Neural progenitor cell (in vitro differentiated cells): ENCODE results near the gene IER5. TPM values are rescaled to one million over a fixed set of nuclear protein-coding genes. Genes with fewer than 3 reads are reported as not detected.
A peak's percentile ranks its signal among the peaks of the same experiment; 100 is the strongest.

Source experiments
- DNase-seq: peaks from one replicate; pipeline ENCODE4 v3.0.0-alpha.2; 2016; ENCODE audit warnings: low spot score
- H2AFZ ChIP-seq: fragments of 200-600 bp; sonication (generic); replicated peaks from 2 replicates; pipeline ENCODE4 v1.6.1; 2016; ENCODE audit warnings: antibody characterized with exemption
- H3F3A ChIP-seq: fragments of 200-600 bp; sonication (generic); 2 replicates; pipeline ENCODE4 v1.6.1; 2016; ENCODE audit warnings: antibody characterized with exemption, low read depth
- H3K27ac ChIP-seq: fragments of 200-600 bp; sonication (generic); 2 replicates; pipeline ENCODE4 v1.5.1; 2016; ENCODE audit warnings: mild to moderate bottlenecking
- H3K27me3 ChIP-seq: fragments of 200-600 bp; sonication (generic); 2 replicates; pipeline ENCODE4 v1.6.1; 2016; ENCODE audit warnings: mild to moderate bottlenecking, moderate library complexity
- H3K36me3 ChIP-seq: fragments of 200-600 bp; sonication (generic); 2 replicates; pipeline ENCODE4 v1.5.1; 2016
- H3K4me1 ChIP-seq: fragments of 200-600 bp; sonication (generic); 2 replicates; pipeline ENCODE4 v1.6.1; 2016; ENCODE audit warnings: mixed run types
- H3K4me2 ChIP-seq: fragments of 200-600 bp; sonication (generic); 2 replicates; pipeline ENCODE4 v1.6.1; 2016
- H3K4me3 ChIP-seq: fragments of 200-600 bp; sonication (generic); 2 replicates; pipeline ENCODE4 v1.5.1; 2016
- H3K79me2 ChIP-seq: fragments of 200-600 bp; sonication (generic); 2 replicates; pipeline ENCODE4 v1.6.1; 2016; ENCODE audit warnings: low read depth
- H3K9ac ChIP-seq: fragments of 200-600 bp; sonication (generic); 2 replicates; pipeline ENCODE4 v1.6.1; 2016
- H3K9me3 ChIP-seq: fragments of 200-600 bp; sonication (generic); 2 replicates; pipeline ENCODE4 v1.5.1; 2016; ENCODE audit warnings: low read depth
- H4K20me1 ChIP-seq: fragments of 200-600 bp; sonication (generic); 2 replicates; pipeline ENCODE4 v1.6.1; 2016; ENCODE audit warnings: low read depth
- H3K27ac Mint-ChIP-seq: 3 replicates; pipeline ENCODE4 v1.8.0; 2021; ENCODE audit warnings: mixed read lengths
- H3K27me3 Mint-ChIP-seq: 2 replicates; pipeline ENCODE4 v1.8.0; 2022; ENCODE audit warnings: low read depth, mild to moderate bottlenecking, inconsistent platforms, moderate library complexity, mixed read lengths; ENCODE audit not compliant: insufficient read depth
- H3K36me3 Mint-ChIP-seq: 3 replicates; pipeline ENCODE4 v1.8.0; 2021; ENCODE audit warnings: mixed read lengths
- H3K4me1 Mint-ChIP-seq: 3 replicates; pipeline ENCODE4 v1.8.0; 2021; ENCODE audit warnings: mixed read lengths
- H3K4me3 Mint-ChIP-seq: 3 replicates; pipeline ENCODE4 v1.8.0; 2021; ENCODE audit warnings: mild to moderate bottlenecking, moderate library complexity, mixed read lengths
- H3K9me3 Mint-ChIP-seq: 3 replicates; pipeline ENCODE4 v1.8.0; 2020; ENCODE audit warnings: mixed read lengths
- CTCF ChIP-seq: fragments of 200-600 bp; sonication (generic); IDR thresholded peaks from 2 replicates; pipeline ENCODE4 v1.5.1; 2017; ENCODE audit warnings: antibody characterized with exemption, mild to moderate bottlenecking
- EZH2 ChIP-seq: fragments of 200-600 bp; sonication (generic); IDR thresholded peaks from 2 replicates; pipeline ENCODE4 v1.6.1; 2017; ENCODE audit warnings: antibody characterized with exemption, mild to moderate bottlenecking, moderate library complexity
- EZH2phosphoT487 ChIP-seq: fragments of 200-600 bp; sonication (generic); IDR thresholded peaks from 2 replicates; pipeline ENCODE4 v1.6.1; 2017; ENCODE audit warnings: antibody characterized with exemption
- total RNA-seq: library from RNA; depleted of rRNA; stranded (reverse); fragments of >200 nt; gene quantifications from 2 replicates; pipeline ENCODE4 v1.2.3, GENCODE V29; 2015; ENCODE audit warnings: low replicate concordance

Gene IER5
- total RNA-seq, 1 donor from 2014 or later = 8.0 TPM

- peaks cover 2% of the 10 kb centered on the region for H3K9me3 Mint-ChIP-seq
- peak overlapping the region; percentile 83 for H3K4me3 Mint-ChIP-seq
- Histone ChIP-seq H3K9ac (no peak overlapping the region), H3K4me1 (peaks cover 48% of the 10 kb centered on the region), H3K27me3 (peaks cover 43% of the 10 kb centered on the region), H3K4me2 (peak overlapping the region; percentile 94), H3K36me3 (no peaks in the 10 kb centered on the region), H2AFZ (peak overlapping the region; percentile 89), H4K20me1 (no peaks in the 10 kb centered on the region), H3K4me3 (peak overlapping the region; percentile 38), H3F3A (peaks cover 48% of the 10 kb centered on the region), H3K79me2 (no peaks in the 10 kb centered on the region), H3K9me3 (no peaks in the 10 kb centered on the region), H3K27ac (no peak overlapping the region)
- peaks cover 83% of the 10 kb centered on the region for H3K4me1 Mint-ChIP-seq
- TF ChIP-seq EZH2 = no peak
- DNase-seq = no peak
- no peaks in the 10 kb centered on the region for H3K36me3 Mint-ChIP-seq
- H3K27ac Mint-ChIP-seq = peak overlapping the region; percentile 95
- peaks cover 10% of the 10 kb centered on the region for H3K27me3 Mint-ChIP-seq
These were observed 17.5 kb downstream of the IER5 start for GRCh38 chr1:181106022-181106312.

- Histone ChIP-seq H3K27ac (no peak overlapping the region), H3K27me3 (peaks cover 43% of the 10 kb centered on the region), H2AFZ (no peak overlapping the region), H4K20me1 (no peaks in the 10 kb centered on the region), H3K9ac (no peak overlapping the region), H3F3A (peaks cover 43% of the 10 kb centered on the region), H3K4me2 (no peak overlapping the region), H3K4me3 (no peak overlapping the region), H3K4me1 (peaks cover 43% of the 10 kb centered on the region), H3K9me3 (no peaks in the 10 kb centered on the region), H3K79me2 (no peaks in the 10 kb centered on the region), H3K36me3 (no peaks in the 10 kb centered on the region)
- H3K9me3 Mint-ChIP-seq = peaks cover 2% of the 10 kb centered on the region
- no peak for DNase-seq
- H3K27ac Mint-ChIP-seq = peak overlapping the region; percentile 52
- peaks cover 9% of the 10 kb centered on the region for H3K27me3 Mint-ChIP-seq
- H3K36me3 Mint-ChIP-seq = no peaks in the 10 kb centered on the region
- H3K4me3 Mint-ChIP-seq = peak overlapping the region; percentile 48
- peaks cover 81% of the 10 kb centered on the region for H3K4me1 Mint-ChIP-seq
- no peak for TF ChIP-seq CTCF
- no peak for TF ChIP-seq EZH2phosphoT487
- no peak for TF ChIP-seq EZH2
These were observed 18.0 kb downstream of the IER5 start for GRCh38 chr1:181106479-181106878.

- Mint-ChIP-seq H3K36me3 (no peaks in the 10 kb centered on the region), H3K27me3 (peaks cover 9% of the 10 kb centered on the region), H3K9me3 (peaks cover 2% of the 10 kb centered on the region), H3K4me3 (no peak overlapping the region), H3K27ac (peak overlapping the region; percentile 34), H3K4me1 (peaks cover 82% of the 10 kb centered on the region)
- Histone ChIP-seq H3K27ac (no peak overlapping the region), H3K9me3 (no peaks in the 10 kb centered on the region), H4K20me1 (no peaks in the 10 kb centered on the region), H3K79me2 (no peaks in the 10 kb centered on the region), H3K9ac (no peak overlapping the region), H3K36me3 (no peaks in the 10 kb centered on the region), H3K27me3 (peaks cover 36% of the 10 kb centered on the region), H2AFZ (no peak overlapping the region), H3F3A (peaks cover 34% of the 10 kb centered on the region), H3K4me3 (no peak overlapping the region), H3K4me2 (no peak overlapping the region), H3K4me1 (peaks cover 30% of the 10 kb centered on the region)
- no peak for DNase-seq
- TF ChIP-seq CTCF = no peak
- no peak for TF ChIP-seq EZH2
- TF ChIP-seq EZH2phosphoT487 = no peak
These were observed 19.2 kb downstream of the IER5 start for GRCh38 chr1:181107711-181108110.

GRCh38 chr1:181108304-181108867 lies 19.9 kb downstream of the IER5 start:
- peaks cover 2% of the 10 kb centered on the region for H3K9me3 Mint-ChIP-seq
- H3K27me3 Mint-ChIP-seq = peaks cover 9% of the 10 kb centered on the region
- no peak for DNase-seq
- no peaks in the 10 kb centered on the region for H3K9me3 ChIP-seq
- H3F3A ChIP-seq = peaks cover 31% of the 10 kb centered on the region
- H3K27me3 ChIP-seq = peaks cover 30% of the 10 kb centered on the region
- peaks cover 35% of the 10 kb centered on the region for H3K4me1 ChIP-seq
- H3K36me3 ChIP-seq = no peaks in the 10 kb centered on the region
- H3K4me3 ChIP-seq = no peak overlapping the region
- peak overlapping the region; percentile 45 for H3K27ac Mint-ChIP-seq
- H3K4me2 ChIP-seq = no peak overlapping the region
- no peak overlapping the region for H3K27ac ChIP-seq
- no peak overlapping the region for H2AFZ ChIP-seq
- no peaks in the 10 kb centered on the region for H3K36me3 Mint-ChIP-seq
- TF ChIP-seq EZH2 = no peak
- peak overlapping the region; percentile 7 for H3K4me3 Mint-ChIP-seq
- H3K79me2 ChIP-seq = no peaks in the 10 kb centered on the region
- H3K4me1 Mint-ChIP-seq = peaks cover 83% of the 10 kb centered on the region
- H3K9ac ChIP-seq = no peak overlapping the region
- H4K20me1 ChIP-seq = no peaks in the 10 kb centered on the region
